HG02798 (cell line): ENCODE results near the gene PRPF6.

Experiments
- ATAC-seq: cut with Tn5 transposase; IDR thresholded peaks from one replicate; pipeline ENCODE4 v1.9.1; 2021; ENCODE audit warnings: mild to moderate bottlenecking; ENCODE audit not compliant: unreplicated experiment, poor library complexity

Gene PRPF6

DNA sequence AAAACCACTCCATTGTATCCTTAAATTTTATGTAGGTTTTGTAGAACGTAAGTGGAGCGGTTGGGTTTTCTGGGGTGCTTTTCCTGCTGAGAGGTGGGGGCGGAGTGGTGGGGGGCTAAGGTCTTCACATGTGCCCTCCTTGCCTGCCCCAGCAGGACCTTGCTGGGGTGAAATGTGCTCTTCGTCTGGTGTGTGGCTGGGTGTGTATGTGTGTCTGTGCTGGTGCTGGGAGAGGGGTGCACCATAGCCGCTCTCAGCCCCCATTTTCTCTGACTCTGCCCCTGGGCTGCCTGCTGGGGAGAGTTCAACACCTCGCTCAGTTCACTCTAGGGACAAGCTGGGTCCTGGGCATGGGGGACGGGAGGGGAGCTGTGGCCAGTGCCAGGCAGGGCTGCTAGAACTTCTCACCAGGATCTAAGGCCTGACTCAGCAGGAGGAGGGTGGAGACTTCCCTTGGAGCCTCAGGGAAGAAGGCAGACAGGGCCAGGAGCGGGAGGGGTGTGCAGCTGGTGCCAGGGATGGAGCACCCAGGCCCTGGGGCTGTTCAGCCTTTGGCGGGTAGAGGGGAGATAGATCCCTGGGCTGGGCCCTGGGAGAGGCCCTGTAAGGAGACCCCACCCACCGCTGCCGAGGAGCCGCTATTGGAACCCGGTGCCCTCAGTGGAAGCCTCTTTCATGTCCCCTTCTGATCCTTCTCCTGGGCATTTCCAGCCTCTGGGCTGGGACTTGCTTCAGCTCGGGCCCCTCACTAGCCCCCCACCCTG lies 63.7 kb downstream of the PRPF6 start:
- no peak for ATAC-seq

DNA sequence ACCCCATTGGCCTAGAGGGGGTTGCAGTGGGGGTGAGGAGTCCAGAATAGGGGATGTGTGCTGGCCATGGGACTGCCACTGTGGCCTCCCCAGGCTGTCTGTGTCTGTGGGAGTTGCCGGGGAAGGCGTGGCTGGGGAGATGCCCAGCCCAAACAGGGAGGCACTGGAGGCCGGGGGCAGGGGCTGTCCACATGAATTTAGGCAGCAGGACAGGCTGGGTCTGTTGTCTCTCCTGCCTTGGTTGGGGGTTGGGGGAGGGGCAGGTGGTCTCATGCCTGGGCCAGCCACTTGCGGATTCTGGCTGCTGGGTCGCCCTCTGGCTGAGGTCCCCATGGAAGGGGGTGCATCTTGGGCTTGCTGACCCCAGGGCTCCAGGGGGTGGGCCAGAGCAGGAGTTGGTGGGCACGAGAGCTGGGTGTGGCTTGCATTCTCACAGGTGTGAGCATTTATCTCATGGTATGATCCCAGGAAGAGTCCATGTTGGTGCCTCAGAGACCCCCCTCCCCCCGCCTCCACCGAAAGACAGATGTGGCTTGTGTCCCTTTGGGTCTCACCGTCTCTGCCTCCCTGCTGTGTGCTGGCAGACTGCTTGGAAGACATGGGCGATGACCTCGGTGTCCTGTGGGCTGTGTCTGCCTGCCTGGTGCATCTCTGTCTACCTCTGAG lies 64.5 kb downstream of the PRPF6 start:
- no peak for ATAC-seq

DNA sequence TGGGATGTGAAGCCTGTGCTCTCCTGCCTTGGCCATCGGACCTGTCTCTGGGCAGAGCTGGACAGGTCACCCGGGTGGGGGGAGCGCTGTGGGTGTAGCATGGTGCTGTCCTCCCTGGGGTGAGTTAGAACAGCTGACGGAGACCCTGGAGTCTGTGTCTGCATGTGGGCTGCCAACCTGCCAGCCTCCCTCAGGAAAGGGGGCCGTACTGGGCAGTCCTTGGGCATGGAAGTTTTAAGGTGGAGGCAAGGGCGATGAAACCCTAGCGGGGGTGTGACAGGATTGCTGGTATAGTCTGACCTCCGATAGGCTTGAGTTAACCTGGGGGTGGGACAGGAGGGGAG lies 66.1 kb downstream of the PRPF6 start:
- ATAC-seq: no peak

DNA sequence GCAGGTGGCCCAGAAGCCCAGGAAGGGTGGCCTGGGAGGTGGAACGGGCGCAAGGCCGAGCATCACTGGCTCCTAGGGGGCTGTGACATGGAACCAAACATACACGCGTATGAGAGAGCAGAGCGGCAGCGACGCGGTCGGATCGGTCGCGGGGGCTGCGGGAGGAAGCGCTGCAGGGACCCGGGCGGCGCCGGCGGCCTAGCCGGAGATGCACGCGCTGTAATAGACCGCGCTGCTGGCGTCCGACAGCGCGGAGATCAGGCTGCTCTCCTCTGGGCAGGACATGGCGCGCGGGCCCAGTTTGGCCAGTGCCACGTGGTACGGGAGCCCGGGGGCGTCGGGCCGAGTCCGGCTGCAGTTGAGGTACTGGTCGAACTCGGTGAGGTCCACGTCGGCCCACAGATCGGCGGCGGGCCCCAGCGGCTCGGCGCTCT lies 67.1 kb downstream of the PRPF6 start:
- no peak for ATAC-seq

DNA sequence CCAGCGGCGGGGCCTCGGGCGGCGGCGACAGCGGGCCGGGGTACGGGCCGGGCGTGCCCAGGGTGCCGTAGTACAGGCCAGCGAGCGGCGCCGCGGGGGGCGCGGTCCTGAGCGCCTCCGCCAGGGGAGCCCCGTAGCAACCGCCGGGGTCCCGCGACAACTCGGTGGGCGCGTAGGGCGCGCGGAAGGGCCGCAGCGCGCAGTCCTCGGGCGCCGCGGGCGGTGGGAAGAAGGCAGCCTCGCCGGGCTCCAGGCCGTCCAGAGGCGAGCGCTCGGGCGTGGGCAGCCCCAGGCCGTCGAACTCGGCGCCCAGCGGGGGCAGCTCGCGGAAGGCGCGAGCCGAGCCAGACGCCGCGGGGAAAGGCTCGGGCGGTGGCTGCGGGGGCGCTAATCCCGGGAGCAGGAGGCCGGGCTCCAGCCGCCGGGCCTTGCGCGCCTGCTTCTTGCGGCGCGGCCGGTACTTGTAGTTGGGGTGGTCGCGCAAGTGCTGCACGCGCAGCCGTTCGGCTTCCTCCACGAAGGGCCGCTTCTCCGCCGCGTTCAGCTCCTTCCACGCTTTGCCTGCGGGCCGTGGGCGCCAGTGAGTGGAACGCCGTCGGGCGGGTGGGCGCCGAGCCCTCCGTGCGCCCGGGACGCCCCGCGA lies 67.6 kb downstream of the PRPF6 start:
- no peak for ATAC-seq

DNA sequence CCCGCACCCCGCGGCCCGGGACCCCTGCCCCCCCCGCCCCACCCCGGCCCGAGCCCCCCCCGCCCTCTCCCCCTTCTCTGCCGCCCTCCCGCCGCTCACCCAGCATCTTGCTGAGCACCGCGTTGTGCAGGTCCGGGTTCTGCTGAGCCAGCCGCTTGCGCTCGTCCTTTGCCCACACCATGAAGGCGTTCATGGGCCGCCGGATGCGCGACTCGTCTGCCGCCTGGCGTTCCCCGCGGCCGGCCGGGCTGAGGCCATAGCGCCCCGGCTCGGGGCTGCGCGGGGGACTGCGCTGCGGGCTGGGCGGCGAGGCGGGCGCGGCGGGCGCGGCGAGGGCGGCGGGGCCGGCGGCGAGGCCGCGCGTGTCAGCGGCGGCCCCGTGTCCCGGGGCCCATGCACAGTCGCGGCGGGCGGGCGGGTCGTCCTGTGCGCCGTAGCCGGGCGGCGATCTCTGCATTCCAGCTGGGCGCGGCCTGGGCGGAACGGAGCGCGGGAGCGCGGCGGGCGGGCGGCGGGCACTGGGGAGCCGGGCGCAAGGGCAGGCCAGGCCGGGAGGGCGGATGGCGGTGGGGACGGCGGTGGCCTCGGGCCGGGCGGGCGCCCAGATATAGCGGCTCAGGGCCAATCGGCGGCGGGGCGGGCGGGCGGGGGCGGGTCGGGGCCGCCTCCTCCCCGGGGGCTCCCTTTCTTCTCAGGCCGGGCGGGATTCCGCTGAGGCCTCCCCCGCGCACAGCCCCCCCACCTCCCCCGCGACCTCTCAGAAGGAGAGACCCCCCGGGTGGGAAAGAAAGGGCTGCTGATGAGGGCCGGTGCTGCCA lies 68.3 kb downstream of the PRPF6 start, which contains the start of gene SOX18:
TSS of gene SOX18 (minus strand) at position 580 of the 818 bp plus-strand sequence. CDS start at position 457, 123 bp downstream.
- ATAC-seq: no peak

DNA sequence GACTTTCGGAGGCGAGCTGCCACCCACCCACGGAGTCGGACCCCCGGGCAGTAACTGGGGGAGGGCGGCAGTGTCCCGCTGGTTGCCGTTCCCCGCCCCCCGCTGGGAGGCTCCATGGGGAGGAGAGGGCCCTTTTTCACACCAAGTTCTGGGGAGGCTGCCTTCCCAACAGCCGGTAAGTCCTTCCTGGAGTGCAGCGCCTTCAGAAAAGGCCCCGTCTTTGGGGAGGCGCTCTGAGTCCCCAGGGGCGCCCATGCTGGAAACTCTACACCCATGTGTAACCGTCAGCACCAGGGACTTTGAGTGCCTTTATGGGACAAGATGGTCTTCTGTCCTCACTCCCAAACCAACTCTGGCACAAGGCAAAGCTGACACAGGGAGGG lies 68.9 kb downstream of the PRPF6 start:
- ATAC-seq: no peak

DNA sequence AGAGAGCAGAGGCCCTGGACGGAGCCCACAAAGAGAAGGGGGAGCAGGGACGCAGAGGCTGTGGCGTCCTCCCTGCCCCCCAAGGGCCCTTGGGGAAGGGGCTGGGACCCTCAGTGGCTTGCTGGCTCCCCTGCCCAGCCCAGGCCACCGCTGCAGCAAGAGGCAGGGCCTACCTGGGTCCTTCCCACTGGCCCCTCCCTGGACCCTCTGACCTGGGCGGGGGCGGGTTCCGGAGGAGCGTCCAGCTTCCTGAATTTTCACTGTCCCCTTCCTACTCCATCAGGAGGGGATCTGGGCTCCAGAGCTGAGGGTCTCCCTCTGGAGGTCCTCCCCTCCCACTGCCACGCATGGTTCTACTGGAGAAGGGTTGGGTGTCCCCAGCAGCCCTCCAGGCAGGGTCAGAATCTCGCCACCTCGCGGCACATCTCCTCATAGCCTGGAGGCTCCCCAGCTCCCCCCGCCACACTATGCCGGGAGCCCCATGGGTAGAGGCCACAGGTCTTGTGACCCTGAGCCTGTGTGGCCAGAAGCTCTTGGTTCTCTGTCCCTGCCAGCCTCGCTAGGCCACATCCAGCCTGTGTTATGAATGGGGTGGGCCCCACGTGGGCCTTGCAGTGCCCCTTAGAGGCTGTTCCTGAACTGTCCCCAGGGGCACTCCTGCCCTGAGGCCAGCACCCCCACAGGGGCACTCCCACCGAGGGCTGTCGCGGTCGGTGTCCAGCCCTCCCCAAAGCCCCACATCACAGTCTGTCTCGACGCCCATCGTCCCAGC lies 69.5 kb downstream of the PRPF6 start:
- no peak for ATAC-seq

DNA sequence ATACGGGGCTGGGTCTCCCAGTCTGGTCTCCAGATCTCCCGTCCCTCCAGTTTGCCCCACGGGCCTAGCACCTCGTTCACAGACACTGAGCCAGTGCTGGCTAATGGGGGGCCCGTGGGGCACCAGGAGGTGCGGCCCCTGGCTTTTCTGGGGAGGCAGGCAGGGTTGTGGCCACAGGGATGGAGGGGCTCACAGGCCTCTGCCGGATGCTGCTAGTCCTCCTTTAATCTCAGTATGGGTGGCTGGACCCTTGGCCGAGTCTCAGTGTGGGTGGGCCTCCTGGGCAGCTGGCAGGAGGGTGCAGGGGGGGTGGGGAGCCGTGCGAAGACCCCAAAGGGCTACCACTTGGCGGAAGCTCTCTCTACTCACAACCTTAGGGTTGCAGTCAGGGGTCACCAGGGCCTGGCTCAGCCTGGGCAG lies 70.1 kb downstream of the PRPF6 start:
- ATAC-seq: no peak

DNA sequence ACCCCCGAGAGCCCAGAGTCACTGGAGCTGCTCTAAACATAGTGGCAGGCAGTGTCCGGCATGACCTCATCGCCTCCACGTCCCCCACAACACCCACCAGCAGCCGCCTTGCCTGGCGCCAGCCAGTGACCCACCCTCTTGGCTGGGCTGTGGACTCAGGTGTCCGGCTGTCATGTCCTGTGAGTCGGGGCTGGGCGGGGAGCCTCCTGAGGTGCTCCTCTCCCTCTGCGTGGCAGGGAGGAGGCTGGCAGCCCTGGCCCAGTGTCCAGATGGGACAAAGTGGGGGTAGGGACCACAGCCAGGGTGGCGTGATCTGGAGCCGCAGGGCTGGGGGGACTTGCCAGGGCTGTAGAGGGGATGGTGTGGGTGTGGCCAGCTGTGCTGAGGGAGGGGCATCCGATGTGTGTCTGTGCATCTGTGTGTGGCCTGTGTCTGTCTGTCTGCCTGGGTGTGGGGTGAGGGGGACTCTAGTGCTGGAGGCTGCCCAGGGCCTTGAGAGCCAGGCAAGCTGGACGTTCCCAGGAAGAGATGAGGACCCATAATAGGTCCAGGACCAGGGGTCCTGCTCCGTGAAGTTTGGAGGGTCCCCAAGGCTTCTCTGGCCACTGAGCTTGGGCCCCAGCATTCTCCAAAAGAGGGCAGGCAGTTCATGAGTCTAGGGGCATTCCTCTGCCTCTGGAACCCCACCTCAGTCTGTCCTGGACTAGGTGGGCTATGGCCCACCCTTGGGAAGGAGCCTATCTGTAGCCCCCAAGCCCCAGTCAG lies 70.8 kb downstream of the PRPF6 start:
- ATAC-seq: no peak

DNA sequence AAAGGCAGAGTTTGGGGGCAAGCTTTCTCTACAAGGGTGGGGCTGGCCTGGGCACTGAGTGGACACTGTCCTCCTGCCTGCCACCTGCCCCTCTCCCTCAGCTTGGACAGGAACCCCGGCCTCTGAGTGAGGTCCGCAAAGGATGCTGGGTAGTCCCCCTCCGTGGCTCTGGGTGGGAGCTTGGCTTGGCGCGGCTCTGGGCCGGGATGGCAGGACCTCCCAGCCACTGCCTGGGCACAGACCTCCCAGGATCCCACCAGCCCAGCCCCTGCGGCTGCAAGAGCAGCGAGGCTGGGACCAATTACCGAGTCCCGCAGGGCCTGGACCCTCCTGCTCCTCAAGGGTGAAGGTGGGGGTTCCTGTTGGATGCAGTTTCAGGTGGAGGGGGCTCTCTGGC lies 71.4 kb downstream of the PRPF6 start:
- no peak for ATAC-seq

DNA sequence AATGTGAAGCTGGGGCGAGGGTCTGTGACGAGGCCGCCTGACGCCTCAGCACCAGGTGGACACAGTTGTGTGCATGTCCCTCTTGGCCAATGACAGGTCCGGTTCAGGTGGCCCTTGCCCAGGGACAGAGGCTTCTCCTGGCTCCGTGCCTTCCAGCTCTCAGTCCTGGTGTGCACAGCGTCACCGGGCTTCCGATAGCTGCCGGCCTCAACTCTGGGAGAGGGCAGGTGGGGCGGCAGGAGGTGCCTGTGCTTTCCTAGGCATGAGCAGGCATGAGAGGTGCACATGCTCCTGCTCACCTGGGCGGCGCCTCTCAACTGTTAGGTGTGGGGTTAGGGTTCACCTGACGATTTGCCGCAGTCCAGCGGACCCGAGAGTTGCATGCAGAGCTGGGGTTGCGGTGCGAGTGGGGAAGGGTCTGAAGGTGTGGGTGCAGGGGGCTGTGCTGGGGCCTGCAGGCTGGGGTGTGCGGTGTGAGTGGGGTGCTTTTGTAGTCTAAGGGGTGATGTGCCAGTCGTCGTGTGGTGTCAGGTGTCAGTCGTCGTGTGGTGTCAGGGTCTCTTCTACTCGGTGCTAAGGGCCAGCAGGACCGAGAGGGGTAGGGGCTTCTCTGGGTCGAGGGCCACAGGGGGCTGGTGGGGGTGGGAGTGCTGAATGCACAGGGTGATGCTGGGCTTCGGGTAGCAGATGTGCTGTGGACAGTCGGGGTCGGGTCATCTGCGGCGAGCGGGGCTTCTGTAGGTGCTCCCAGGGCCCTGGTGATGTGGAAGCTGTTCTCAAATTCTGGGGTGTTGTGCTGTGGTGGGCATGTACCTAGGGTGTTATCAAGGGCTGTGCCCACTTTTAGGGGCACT lies 72.3 kb downstream of the PRPF6 start:
- ATAC-seq: no peak

DNA sequence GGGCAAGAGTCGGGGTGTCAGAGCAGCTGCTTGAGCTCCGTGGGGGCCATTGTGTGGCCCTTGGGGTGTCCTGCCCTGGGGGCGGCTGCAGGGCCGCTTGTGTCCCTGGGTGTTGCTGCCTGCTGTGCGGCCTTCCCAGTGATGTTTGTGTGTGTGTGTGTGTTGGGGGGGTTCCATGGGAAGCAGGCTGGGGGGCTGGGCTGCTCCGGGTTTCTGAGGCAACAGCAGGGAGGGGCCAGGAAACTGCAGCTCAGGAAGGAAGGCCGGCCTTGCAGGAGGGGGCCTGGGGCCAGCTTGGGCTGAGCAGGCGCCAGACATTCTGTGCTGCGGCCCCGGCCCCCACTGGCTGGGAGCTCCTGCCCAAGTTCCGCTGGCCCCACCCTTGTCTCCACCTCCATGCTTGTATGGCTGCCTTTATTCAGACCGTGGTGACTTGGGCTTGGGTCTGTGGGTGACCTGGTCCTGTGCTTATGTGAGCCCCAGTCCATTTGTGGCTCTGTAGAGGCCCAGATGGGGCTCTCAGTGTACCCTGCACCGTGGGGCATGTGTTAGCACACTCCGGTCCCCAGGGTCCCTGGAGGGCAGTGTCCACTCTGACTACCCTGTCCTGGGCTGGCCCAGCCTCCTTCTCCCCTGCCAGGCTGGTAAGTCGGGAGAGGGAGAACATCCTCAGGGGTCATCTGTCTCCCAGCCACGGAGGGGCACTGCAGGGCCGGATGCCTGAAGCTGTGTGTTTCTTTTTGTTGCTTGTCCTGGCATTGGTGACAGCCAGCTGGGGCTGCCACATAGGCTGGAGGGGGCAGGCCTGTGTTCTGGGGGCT lies 73.1 kb downstream of the PRPF6 start:
- ATAC-seq: no peak

DNA sequence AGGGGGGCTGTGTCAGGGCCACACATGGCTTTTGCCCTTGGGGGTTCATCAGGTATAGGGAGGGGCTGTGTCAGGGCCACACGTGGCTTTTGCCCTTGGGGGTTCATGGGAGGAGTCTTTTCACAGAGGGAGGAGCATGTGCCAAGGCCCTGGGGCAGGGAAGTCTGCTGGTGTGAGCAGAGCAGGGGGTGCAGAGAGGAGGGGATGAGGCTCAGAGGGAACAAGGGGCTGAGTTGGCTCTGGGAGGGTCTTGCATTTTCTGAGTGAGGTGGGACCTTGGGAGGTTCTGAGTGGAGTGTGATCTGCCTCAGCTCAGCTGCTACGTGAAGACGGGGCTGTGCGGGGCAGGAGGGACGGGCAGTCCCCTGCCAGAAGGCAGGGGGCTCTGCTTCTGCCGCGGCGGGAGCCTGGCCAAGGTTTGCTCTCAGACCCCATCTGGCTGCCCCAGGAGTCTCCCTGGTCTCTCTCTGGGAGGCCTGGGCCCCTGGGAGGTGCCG lies 74.5 kb downstream of the PRPF6 start:
- ATAC-seq: no peak

DNA sequence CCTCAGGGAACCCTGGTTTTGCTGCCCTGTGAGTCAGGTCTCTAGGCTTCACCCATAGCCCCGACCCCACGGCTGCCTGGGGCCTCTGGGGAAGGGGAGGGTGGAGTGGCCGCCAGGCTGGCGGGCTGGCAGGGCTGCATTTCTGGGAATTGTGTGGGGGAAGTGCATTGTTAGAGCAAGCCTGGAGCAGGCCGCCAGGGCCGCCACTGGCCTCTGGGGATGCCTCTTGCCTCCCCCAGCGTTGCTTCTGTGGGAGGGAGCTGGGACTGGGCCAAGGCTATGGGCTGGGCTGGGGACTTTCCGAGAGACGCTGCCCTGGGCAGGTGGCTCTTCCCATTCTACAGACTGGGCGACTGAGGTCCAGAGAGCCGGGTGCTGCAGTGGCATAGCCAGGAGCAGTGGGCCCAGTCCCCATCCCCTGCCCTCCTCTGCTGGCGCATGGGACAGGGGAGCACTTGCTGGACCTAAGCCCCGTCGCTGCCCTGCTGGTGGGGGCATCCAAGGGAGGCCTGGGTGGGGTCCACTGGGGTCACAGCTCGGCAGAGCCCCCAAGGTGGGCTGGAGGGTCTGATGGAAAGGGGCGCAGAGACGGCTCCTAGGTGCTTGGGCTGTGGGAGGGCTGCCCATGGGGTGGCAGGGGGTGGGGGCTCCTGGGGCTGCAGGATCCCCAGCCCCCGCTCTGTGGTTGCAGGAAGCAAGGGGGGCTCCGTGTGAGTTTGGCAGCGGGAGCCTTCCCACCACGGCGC lies 75.1 kb downstream of the PRPF6 start:
- no peak for ATAC-seq

DNA sequence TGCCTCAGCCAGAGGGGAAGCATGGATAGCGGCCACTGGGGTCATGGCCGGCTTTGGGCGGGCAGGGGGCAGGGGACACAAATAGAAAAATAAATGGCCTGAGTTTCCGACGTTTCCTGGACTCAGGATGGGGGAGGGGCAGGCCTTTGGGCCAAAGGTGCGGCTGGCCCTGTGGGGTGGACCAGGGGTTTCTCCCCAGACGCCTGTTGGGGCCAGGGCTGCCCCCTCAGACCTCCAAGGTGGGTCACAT lies 75.6 kb downstream of the PRPF6 start:
- ATAC-seq: no peak
